Tibial nerve (tissue), 4 donors: ENCODE measurements around the gene C14orf119. TPM values are rescaled to one million over a fixed set of nuclear protein-coding genes. Genes with fewer than 3 reads are reported as not detected.

Source experiments
- DNase-seq, 2 donors: peaks; one replicate each; pipeline ENCODE4 v3.0.0-alpha.2; 2019; ENCODE audit warnings: low spot score in 2 of 2
- H3K27ac ChIP-seq, 4 donors: fragments of 200-600 bp; sonication (generic) in 3 of 4; one replicate each; pipeline ENCODE4 v1.5.1; 2017 to 2019; ENCODE audit warnings: mild to moderate bottlenecking in 1 of 4
- H3K27me3 ChIP-seq, 2 donors: fragments of 200-600 bp; sonication (generic) in 1 of 2; one replicate each; pipeline versions ENCODE4 v1.5.1 to v1.6.0; 2017 to 2019
- H3K36me3 ChIP-seq, 3 donors: fragments of 200-600 bp; sonication (generic); one replicate each; pipeline ENCODE4 v1.5.1; 2018 to 2019
- H3K4me1 ChIP-seq, 4 donors: fragments of 200-600 bp; sonication (generic) in 3 of 4; one replicate each; pipeline ENCODE4 v1.5.1; 2017 to 2019
- H3K4me3 ChIP-seq, 4 donors: fragments of 200-600 bp; sonication (generic) in 3 of 4; one replicate each; pipeline ENCODE4 v1.5.1; 2017 to 2019; ENCODE audit warnings: mild to moderate bottlenecking in 1 of 4, moderate library complexity in 1 of 4
- H3K9me3 ChIP-seq, 4 donors: fragments of 200-600 bp; sonication (generic) in 3 of 4; one replicate each; pipeline ENCODE4 v1.5.1; 2017 to 2019
- EP300 ChIP-seq, 2 donors: sonication (generic); formaldehyde crosslinking; IDR thresholded peaks; one replicate each; pipeline ENCODE4 v1.6.1; 2017; ENCODE audit warnings: antibody characterized with exemption in 2 of 2, mild to moderate bottlenecking in 1 of 2
- POLR2A ChIP-seq, 2 donors: fragments of 450-650 bp; IDR thresholded peaks; one replicate each; pipeline ENCODE4 v1.6.1; 2017; ENCODE audit warnings: antibody characterized with exemption in 2 of 2, mild to moderate bottlenecking in 2 of 2, moderate library complexity in 2 of 2
- whole genome bisulfite sequencing, 2 donors: methylation state at CpG; one replicate each; pipeline ENCODE4 v1.1.5; 2018; 5-methylcytosine and 5-hydroxymethylcytosine counted together
- total RNA-seq, 4 donors: library from RNA; depleted of rRNA; stranded (reverse); fragments of >200 nt; gene quantifications; one replicate each; pipeline ENCODE4 v1.1.0, GENCODE V29; 2016
- TF ChIP-seq, protein P1 (sequence below), 5 experiments: fragments of 200-600 bp in 3 of 5; fragments of 450-650 bp in 2 of 5; sonication (generic) in 3 of 5; IDR thresholded peaks; one replicate each; pipeline ENCODE4 v1.5.1; 2016 to 2019; ENCODE audit warnings: antibody characterized with exemption in 5 of 5, mild to moderate bottlenecking in 3 of 5, moderate library complexity in 2 of 5

The C14orf119 gene
- total RNA-seq, 4 donors from 2014 or later: 15.5 to 35.1 (median 21.7) TPM

GRCh38 chr14:23131482-23131881, 36.2 kb downstream of the C14orf119 start:
- Histone ChIP-seq H3K4me3 (no peak overlapping the region), H3K27ac (no peak overlapping the region), H3K36me3 (peaks cover 0 to 47% (median 4%) of the 10 kb centered on the region in 3 donors), H3K27me3 (no peaks in the 10 kb centered on the region), H3K4me1 (peaks cover 0 to 8% (median 0%) of the 10 kb centered on the region in 4 donors), H3K9me3 (no peaks in the 10 kb centered on the region)
- DNase-seq: no peak
- no peak for TF ChIP-seq POLR2A (IDR thresholded peaks at IDR 0.05)
- TF ChIP-seq, protein P1, sequence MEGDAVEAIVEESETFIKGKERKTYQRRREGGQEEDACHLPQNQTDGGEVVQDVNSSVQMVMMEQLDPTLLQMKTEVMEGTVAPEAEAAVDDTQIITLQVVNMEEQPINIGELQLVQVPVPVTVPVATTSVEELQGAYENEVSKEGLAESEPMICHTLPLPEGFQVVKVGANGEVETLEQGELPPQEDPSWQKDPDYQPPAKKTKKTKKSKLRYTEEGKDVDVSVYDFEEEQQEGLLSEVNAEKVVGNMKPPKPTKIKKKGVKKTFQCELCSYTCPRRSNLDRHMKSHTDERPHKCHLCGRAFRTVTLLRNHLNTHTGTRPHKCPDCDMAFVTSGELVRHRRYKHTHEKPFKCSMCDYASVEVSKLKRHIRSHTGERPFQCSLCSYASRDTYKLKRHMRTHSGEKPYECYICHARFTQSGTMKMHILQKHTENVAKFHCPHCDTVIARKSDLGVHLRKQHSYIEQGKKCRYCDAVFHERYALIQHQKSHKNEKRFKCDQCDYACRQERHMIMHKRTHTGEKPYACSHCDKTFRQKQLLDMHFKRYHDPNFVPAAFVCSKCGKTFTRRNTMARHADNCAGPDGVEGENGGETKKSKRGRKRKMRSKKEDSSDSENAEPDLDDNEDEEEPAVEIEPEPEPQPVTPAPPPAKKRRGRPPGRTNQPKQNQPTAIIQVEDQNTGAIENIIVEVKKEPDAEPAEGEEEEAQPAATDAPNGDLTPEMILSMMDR (IDR thresholded peaks at IDR 0.05): no peak
- TF ChIP-seq EP300 (IDR thresholded peaks at IDR 0.05): no peak
- 67 to 92% methylated on average over 4 to 5 of the region's 5 CpGs for WGBS, 2 donors

- peaks cover 0 to 47% (median 4%) of the 10 kb centered on the region in 3 donors for H3K36me3 ChIP-seq
- no peak overlapping the region for H3K27ac ChIP-seq
- H3K9me3 ChIP-seq: no peaks in the 10 kb centered on the region
- DNase-seq: no peak
- WGBS, 2 donors: 82 to 87% methylated on average over 8 of the region's 8 CpGs
- peaks cover 0 to 8% (median 0%) of the 10 kb centered on the region in 4 donors for H3K4me1 ChIP-seq
- TF ChIP-seq EP300 (IDR thresholded peaks at IDR 0.05) (no peak), POLR2A (IDR thresholded peaks at IDR 0.05) (no peak)
- TF ChIP-seq, protein P1 (IDR thresholded peaks at IDR 0.05): no peak
- no peak overlapping the region for H3K4me3 ChIP-seq
- H3K27me3 ChIP-seq: no peaks in the 10 kb centered on the region
These were observed 37.7 kb downstream of the C14orf119 start for GRCh38 chr14:23132970-23133369.

DNA sequence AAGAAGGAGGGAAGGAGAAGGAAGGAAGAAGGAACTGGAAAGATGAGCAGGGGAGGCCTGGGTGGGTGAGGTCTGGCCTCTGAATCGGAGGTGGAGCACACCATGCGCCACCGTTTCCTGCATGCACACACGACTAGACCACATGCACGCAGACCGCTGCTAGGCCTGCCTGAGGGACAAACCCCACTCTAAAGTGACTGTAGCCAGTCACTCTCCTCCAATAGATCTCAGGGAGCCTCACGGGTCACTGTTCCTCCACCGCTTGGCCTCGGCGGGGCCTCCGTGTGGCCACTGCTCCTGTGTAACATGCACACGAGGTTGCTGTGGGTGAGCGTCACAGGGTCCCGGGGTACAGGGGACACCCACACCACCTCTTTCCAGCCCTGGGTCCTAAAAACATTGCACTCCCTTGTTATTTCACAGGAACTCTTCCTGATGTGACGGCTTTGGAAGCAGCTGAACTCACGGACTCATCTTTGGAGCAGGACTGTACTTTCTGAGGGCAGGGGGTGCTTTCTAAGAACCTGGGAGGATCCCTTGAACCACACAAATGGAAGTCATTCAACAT, 41.3 kb downstream of the C14orf119 start:
- Histone ChIP-seq H3K27ac (no peak overlapping the region), H3K4me1 (no peaks in the 10 kb centered on the region), H3K4me3 (no peak overlapping the region), H3K27me3 (no peaks in the 10 kb centered on the region), H3K36me3 (peaks cover 0 to 44% (median 0%) of the 10 kb centered on the region in 3 donors), H3K9me3 (no peaks in the 10 kb centered on the region)
- no peak for DNase-seq
- 84 to 86% methylated on average over 16 of the region's 16 CpGs for WGBS, 2 donors
- TF ChIP-seq, protein P1 (IDR thresholded peaks at IDR 0.05): no peak
- TF ChIP-seq POLR2A (IDR thresholded peaks at IDR 0.05): no peak
- no peak for TF ChIP-seq EP300 (IDR thresholded peaks at IDR 0.05)

- Histone ChIP-seq H3K9me3 (no peaks in the 10 kb centered on the region), H3K27ac (no peak overlapping the region), H3K36me3 (peaks cover 0 to 44% (median 0%) of the 10 kb centered on the region in 3 donors), H3K4me1 (no peaks in the 10 kb centered on the region), H3K27me3 (no peaks in the 10 kb centered on the region), H3K4me3 (no peak overlapping the region)
- DNase-seq: no peak
- TF ChIP-seq POLR2A (IDR thresholded peaks at IDR 0.05) (no peak), EP300 (IDR thresholded peaks at IDR 0.05) (no peak)
- TF ChIP-seq, protein P1 (IDR thresholded peaks at IDR 0.05): no peak
- 85 to 89% methylated on average over 11 of the region's 11 CpGs for WGBS, 2 donors
These were observed 42.0 kb downstream of the C14orf119 start for GRCh38 chr14:23137192-23137812.

GRCh38 chr14:23137813-23138535, 42.7 kb downstream of the C14orf119 start:
- Histone ChIP-seq H3K36me3 (peaks cover 0 to 44% (median 0%) of the 10 kb centered on the region in 3 donors), H3K9me3 (no peaks in the 10 kb centered on the region), H3K4me1 (no peaks in the 10 kb centered on the region), H3K27ac (no peak overlapping the region), H3K27me3 (no peaks in the 10 kb centered on the region), H3K4me3 (no peak overlapping the region)
- no peak for DNase-seq
- TF ChIP-seq POLR2A (IDR thresholded peaks at IDR 0.05) (no peak), EP300 (IDR thresholded peaks at IDR 0.05) (no peak)
- TF ChIP-seq, protein P1 (IDR thresholded peaks at IDR 0.05): no peak
- WGBS, 2 donors: 79 to 80% methylated on average over 6 of the region's 6 CpGs
